ENCODE results near the gene PELI3.
"Not testable (repeated sequence)": the region's sequence is repeated elsewhere in the genome, so short reads cannot be mapped to it uniquely, and the experiment has no call there.

The PELI3 gene

GRCh38 chr11:66448523-66448922 lies 18.2 kb upstream of the PELI3 start:
- DNase-seq = no peak

- DNase-seq = no peak
These were observed 16.1 kb upstream of the PELI3 start for GRCh38 chr11:66450560-66450959.

GRCh38 chr11:66451663-66452062 lies 15.0 kb upstream of the PELI3 start:
- DNase-seq = no peak

- no peak for DNase-seq
These were observed 12.5 kb upstream of the PELI3 start for GRCh38 chr11:66454247-66454646.

- no peak for DNase-seq
These were observed 11.9 kb upstream of the PELI3 start for GRCh38 chr11:66454828-66455227.

GRCh38 chr11:66457826-66458225 lies 8.9 kb upstream of the PELI3 start:
- DNase-seq = no peak

- DNase-seq = no peak
These were observed 7.4 kb upstream of the PELI3 start for GRCh38 chr11:66459138-66459778.

- DNase-seq = no peak
These were observed 4.7 kb upstream of the PELI3 start for GRCh38 chr11:66462010-66462409.

- DNase-seq = no peak
These were observed 3.8 kb upstream of the PELI3 start for GRCh38 chr11:66462911-66463310.

- DNase-seq = not testable (repeated sequence)
These were observed 2.6 kb upstream of the PELI3 start for GRCh38 chr11:66464116-66464515.

- DNase-seq = no peak
These were observed 1.8 kb upstream of the PELI3 start for GRCh38 chr11:66464916-66465315.

GRCh38 chr11:66465373-66466224 lies 1.1 kb upstream of the PELI3 start:
- DNase-seq = no peak

- no peak for DNase-seq
These were observed 442 bp downstream of the PELI3 start for GRCh38 chr11:66467034-66467659.

GRCh38 chr11:66467756-66468155 lies 1.1 kb downstream of the PELI3 start:
- DNase-seq = no peak

- no peak for DNase-seq
These were observed 2.0 kb downstream of the PELI3 start for GRCh38 chr11:66468691-66469090.

GRCh38 chr11:66469441-66469840 lies 2.7 kb downstream of the PELI3 start:
- no peak for DNase-seq

- DNase-seq = no peak
These were observed 3.3 kb downstream of the PELI3 start for GRCh38 chr11:66470015-66470414.

- no peak for DNase-seq
These were observed 4.4 kb downstream of the PELI3 start for GRCh38 chr11:66471142-66471541.

- DNase-seq = no peak
These were observed 5.3 kb downstream of the PELI3 start for GRCh38 chr11:66472054-66472453.

- no peak for DNase-seq
These were observed 6.5 kb downstream of the PELI3 start for GRCh38 chr11:66473167-66473566.

GRCh38 chr11:66473608-66474515 lies 7.2 kb downstream of the PELI3 start:
- DNase-seq = no peak

GRCh38 chr11:66475349-66476172 lies 8.9 kb downstream of the PELI3 start:
- DNase-seq = no peak
